Stimulated activated CD4-positive, alpha-beta T cell treated with anti-CD3 and anti-CD28 coated beads, Interleukin-4, amount 100 ng/mL, for 4 hours (primary cell): ENCODE measurements around the gene C1orf146.
"Not testable (repeated sequence)": the region's sequence is repeated elsewhere in the genome, so short reads cannot be mapped to it uniquely, and the experiment has no call there.

Experiments
- DNase-seq, 2 experiments: peaks; one replicate each; pipeline ENCODE4 v3.0.0-alpha.2; 2020

The C1orf146 gene

DNA sequence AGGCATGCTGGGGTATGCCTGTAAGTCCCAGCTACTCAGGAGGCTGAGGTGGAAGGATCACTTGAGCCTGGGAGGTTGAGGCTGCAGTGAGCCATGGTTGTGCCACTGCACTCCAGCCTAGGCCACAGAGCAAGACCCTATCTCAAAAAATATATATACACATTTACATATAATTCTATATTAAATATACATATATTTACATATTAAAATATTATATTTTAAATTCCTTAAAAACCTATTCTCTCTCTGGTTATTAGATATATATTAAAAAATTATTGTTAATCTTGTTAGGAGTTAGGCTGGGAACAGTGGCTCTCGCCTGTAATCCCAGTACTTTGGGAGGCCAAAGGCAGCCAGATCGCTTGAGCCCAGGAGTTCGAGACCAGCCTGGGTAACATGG lies 58.4 kb downstream of the C1orf146 start:
- no peak for DNase-seq

DNA sequence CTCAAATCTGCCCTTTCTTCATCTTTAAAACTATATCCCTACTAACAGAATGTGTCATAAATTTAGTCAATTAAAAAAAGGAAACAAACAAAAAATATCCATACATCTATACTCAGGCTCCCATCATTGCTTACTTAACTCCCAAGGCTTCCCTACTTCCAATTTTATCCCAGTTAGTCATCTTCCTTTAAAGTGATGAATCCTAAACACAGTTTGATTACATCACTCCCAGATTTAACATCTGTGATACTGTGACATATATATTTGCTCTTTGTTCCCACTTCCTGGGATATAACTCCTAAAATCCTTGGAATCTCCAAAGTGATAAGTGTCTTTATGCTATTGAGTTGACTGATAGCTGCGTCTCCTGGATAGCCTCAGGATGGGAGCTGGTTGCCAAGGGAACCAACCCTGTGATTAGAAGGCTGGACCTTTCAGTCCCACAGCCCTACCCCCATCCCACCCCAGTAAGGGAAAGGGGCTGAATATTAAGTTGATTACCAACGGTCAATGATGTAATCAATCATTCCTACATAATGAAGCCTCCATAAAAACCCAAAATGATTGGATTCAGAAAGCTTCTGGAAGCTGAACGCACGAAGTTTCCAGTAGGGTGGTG lies 59.5 kb downstream of the C1orf146 start:
- DNase-seq, result no peak

DNA sequence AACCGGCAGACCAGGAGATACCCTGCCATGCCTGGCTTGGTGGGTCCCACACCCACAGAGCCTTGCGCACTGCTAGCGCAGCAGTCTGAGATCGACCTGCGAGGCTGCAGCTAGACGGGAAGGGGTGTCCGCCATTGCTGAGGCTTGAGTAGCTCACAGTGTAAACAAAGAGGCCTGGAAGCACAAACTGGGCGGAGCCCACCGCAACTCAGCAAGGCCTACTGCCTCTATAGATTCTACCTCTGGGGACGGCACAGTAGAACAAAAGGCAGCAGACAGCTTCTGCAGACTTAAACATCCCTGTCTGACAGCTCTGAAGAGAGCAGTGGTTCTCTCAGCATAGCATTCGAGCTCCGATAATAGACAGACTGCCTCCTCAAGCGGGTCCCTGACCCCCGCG lies 62.1 kb downstream of the C1orf146 start:
- DNase-seq, result not testable (repeated sequence)

DNA sequence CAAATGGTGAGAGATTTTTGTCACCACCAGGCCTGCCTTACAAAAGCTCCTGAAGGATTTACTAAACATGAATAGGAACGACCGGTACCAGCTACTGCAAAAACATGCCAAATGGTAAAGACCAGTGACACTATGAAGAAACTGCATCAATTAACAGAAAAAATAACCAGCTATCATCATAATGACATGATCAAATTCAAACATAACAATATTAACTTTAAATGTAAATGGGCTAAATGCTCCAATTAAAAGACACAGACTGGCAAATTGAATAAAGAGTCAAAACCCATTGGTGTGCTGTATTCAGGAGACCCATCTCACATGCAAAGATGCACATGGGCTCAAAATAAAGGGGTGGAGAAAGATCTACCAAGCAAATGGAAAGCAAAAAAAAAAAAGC lies 63.7 kb downstream of the C1orf146 start:
- DNase-seq, result not testable (repeated sequence)

DNA sequence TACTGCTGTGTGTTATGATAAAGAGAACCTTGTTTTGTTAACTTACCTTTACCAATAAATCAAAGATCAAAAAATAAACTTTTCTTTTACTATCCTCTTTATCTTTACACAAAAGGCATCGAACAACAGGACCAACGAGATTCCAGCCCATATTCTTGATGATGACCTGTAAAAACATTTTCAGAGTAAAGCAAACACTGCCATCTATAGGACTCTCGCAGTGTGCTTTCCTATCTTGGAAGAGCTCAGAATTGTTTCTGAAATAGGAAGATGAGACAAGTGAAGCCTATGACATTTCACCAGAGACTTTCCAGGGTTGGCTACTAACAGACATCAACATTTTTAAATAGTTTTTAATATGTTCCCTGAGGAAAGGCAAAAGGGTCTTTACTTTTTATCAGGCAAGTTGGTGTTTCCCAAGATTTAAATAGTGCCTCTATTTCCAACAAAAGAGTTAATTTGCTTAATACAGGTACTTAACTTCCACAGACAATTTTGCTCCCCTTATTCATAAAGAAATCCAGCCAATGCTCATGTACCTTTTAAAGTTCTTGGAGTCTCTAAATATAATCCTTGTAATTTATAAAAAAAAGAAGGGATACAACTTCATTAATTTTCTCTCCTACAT lies 73.8 kb downstream of the C1orf146 start:
- DNase-seq, result no peak
